Measurements from ENCODE around the gene API5. TPM values are rescaled to one million over a fixed set of nuclear protein-coding genes. Genes with fewer than 3 reads are reported as not detected.

Gene API5
- total RNA-seq, 1 experiment from 2014 or later = 115 TPM

GRCh38 chr11:43359422-43359818 lies 47.6 kb downstream of the API5 start:
- DNase-seq (ENCODE audit: low read depth) = peak; percentile 34

- DNase-seq (ENCODE audit: low read depth) = no peak
Measured at GRCh38 chr11:43360361-43361032, 48.7 kb downstream of the API5 start.

GRCh38 chr11:43366677-43367076 lies 54.9 kb downstream of the API5 start:
- peak; percentile 24 for DNase-seq (ENCODE audit: low read depth)

GRCh38 chr11:43367382-43368178 lies 55.8 kb downstream of the API5 start:
- DNase-seq (ENCODE audit: low read depth) = no peak

- no peak for DNase-seq (ENCODE audit: low read depth)
Measured at GRCh38 chr11:43376065-43376464, 64.3 kb downstream of the API5 start.

GRCh38 chr11:43376594-43376993 lies 64.8 kb downstream of the API5 start:
- DNase-seq (ENCODE audit: low read depth) = peak; percentile 6

GRCh38 chr11:43377389-43377788 lies 65.6 kb downstream of the API5 start:
- no peak for DNase-seq (ENCODE audit: low read depth)

- DNase-seq (ENCODE audit: low read depth) = no peak
Measured at GRCh38 chr11:43378897-43379296, 67.1 kb downstream of the API5 start.

- no peak for DNase-seq (ENCODE audit: low read depth)
Measured at GRCh38 chr11:43381802-43382201, 70.0 kb downstream of the API5 start.

- no peak for DNase-seq (ENCODE audit: low read depth)
Measured at GRCh38 chr11:43382614-43383013, 70.8 kb downstream of the API5 start.

GRCh38 chr11:43384393-43384792 lies 72.6 kb downstream of the API5 start:
- DNase-seq (ENCODE audit: low read depth) = no peak

- no peak for DNase-seq (ENCODE audit: low read depth)
Measured at GRCh38 chr11:43392713-43393112, 80.9 kb downstream of the API5 start.

- no peak for DNase-seq (ENCODE audit: low read depth)
Measured at GRCh38 chr11:43393765-43394355, 82.1 kb downstream of the API5 start.

Other genes with a start within 250 kb of the API5 start
- gene TTC17, start 46.9 kb downstream of the API5 start, total RNA-seq (2014; rRNA removed; shearing (Covaris generic)) = 24.4 and 29.1 TPM in 2 replicates

Measured in Daoy (cell line).